Globus pallidus (tissue), 1 donor: ENCODE data around the gene ARID4B.
"Not testable (repeated sequence)": the region's sequence is repeated elsewhere in the genome, so short reads cannot be mapped to it uniquely, and the experiment has no call there.

ENCODE experiments used
- DNase-seq: peaks from one replicate; pipeline ENCODE4 v3.0.0-alpha.2; 2015; ENCODE audit warnings: low spot score

The ARID4B gene

GRCh38 chr1:235327559-235328270, at the start of gene ARID4B:
Gene ARID4B (minus strand): TSS chr1:235328179. CDS start chr1:235326919, 1,260 bp downstream.
- DNase-seq: no peak

DNA sequence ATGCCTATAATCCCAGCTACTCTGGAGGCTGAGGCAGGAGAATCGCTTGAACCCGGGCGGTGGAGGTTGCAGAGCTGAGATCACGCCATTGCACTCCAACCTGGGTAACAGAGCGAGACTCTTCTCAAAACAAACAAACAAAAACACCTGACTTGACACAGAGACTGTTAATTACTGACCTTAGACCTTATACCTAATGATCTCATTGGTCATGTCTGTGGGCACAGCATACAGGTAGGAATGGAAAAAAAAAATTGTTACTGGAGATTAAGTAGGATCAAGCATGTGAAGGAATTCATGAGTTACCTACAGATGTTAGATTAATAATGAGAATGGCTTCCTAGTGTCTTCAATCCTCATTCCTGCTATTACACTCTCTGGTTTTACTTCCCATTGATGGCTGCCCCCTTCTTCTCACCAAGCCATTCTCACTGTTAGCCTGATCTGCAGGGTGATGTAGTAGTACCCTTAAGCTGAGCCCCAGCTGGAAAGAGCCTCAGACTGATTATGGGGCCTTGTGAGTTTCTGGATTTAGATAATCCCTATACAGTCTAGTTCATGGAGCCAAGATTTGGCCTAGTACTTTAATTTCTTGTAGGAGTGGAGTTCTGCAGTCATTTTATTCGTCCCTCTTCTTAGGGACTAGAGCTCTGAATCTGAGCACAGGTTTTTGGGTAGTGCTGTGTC, 48.1 kb upstream of the ARID4B start:
- no peak for DNase-seq

- no peak for DNase-seq
Observed at GRCh38 chr1:235369802-235370201, 41.8 kb upstream of the ARID4B start.

DNA sequence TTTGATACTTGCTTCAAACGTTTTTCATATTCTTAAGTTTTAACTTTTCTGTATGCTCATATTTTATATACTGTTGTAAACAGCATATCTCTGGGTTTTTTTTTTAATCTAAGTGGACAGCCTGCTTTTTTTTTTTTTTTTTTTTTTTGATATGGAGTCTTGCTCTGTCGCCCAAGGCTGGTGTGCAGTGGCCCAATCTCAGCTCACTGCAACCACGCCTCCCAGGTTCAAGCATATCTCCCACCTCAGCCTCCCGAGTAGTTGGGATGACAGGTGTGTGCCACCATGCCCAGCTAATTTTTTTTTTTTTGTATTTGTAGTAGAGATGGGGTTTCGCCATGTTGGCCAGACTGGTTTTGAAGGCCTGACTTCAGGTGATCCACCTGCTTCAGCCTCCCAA, 40.4 kb upstream of the ARID4B start:
- DNase-seq: no peak

DNA sequence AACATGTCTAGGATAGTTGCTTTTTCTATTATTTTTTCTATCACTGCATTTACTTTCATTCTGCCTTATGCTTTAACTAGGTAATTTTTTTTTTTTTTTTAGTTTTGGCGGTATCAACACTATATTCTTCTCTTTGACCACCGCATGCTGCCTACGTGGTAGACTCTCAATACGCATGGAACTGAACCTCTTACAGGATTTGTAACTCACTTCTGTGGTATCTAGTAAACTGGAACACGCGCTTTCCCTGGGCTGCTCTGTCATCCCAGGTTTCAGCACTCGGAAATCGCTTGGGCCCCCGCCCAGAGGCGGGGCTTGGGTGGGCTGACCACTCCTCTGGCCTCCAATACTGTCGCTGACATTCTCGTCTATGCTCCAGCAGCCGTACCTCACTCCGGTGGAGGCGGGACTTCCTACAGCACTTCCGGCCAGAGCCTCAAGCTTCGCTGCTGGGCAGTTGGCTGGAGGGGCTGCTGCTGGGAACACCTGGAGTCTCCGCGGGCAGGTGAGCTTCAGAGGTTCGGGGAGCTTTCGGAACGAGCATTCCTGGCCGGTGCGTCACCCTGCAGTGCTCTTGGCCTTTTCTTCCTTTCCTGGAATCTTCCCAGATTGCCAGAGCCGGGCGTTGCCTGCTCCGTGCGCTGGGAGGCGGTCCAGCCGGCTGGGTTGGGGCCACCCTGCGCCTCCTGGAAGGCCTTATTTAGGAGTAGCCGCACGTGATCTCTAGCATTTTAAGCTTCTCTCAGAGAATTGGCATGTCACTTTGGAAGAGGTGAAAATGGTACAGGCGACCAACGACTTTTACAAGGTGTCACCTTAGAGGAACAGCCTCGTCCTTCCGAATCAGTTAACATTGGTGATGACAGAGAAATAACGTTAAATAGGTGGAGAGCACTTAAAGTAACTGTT, 39.3 kb upstream of the ARID4B start, which contains the start of gene TBCE:
Gene TBCE (plus strand): TSS at position 428 of the 909 bp plus-strand sequence. CDS start 12,623 bp downstream, outside the sequence.
- peak; percentile 96 for DNase-seq

DNA sequence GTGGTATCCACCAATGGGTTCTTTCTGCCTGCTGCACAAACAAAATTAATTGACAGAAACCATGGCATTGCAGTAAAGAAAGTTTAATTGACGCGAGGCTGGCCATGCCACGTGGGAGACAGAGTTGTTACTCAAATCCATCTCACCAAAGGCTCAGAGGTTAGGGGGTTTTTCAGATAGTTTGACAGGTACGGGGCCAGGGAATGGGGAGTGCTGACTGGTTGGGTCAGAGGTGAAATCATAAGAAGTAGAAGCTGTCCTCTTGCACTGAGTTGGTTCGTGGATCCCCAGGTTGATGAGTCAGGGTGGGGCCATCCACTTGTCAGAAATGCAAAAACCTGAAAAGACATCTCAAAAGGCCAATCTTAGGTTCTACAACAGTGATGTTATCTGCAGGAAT, 38.3 kb upstream of the ARID4B start:
- DNase-seq: no peak

GRCh38 chr1:235364189-235364588, 36.2 kb upstream of the ARID4B start:
- DNase-seq: not testable (repeated sequence)

GRCh38 chr1:235358899-235359298, 30.9 kb upstream of the ARID4B start:
- no peak for DNase-seq

GRCh38 chr1:235357485-235358373, 29.8 kb upstream of the ARID4B start:
- no peak for DNase-seq

DNA sequence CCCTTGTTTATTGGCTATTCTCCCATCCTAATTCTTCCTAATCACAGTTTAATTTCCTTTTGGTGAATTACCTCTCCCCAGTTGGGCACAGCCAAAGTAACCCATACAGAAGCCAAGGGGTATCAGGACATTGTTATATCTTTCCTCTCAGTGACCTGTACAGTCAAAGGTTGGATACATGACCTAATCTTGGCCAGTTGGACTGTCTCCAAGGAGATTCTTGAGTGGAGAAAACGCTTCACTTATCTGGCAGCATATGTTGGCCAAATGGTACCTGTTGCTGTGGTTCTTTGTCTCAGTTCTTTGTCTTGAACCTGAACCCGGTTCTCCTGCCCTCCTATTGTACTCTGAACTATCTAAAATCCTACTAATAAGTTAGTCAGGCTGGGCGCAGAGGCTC, 23.9 kb upstream of the ARID4B start:
- DNase-seq: no peak

GRCh38 chr1:235351441-235351840, 23.5 kb upstream of the ARID4B start:
- no peak for DNase-seq

DNA sequence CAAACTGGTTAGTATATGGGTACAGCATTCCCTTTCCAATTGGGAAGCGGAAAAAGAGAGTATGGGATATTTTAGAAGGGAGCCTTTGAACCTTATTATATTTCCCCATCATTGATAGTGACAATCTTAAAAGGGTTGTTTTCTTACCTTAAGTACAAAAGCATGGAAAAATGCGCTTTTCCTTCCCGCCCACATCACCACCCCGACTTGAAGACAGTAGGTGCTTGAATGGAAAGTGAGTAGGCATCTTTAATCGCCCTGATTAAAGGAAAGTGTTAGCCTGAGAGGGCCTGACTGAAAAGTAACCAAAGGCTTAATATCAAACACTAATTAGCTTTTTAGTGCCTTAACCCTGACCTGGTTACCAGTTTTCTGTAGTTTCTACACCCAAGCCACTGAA, 15.7 kb upstream of the ARID4B start:
- DNase-seq: no peak

- DNase-seq: no peak
Observed at GRCh38 chr1:235342471-235342870, 14.5 kb upstream of the ARID4B start.

DNA sequence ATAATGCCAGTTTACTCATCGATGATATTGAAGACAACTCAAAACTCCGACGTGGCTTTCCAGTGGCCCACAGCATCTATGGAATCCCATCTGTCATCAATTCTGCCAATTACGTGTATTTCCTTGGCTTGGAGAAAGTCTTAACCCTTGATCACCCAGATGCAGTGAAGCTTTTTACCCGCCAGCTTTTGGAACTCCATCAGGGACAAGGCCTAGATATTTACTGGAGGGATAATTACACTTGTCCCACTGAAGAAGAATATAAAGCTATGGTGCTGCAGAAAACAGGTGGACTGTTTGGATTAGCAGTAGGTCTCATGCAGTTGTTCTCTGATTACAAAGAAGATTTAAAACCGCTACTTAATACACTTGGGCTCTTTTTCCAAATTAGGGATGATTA, 14.1 kb upstream of the ARID4B start:
- DNase-seq: no peak

- DNase-seq: no peak
Observed at GRCh38 chr1:235341334-235341733, 13.4 kb upstream of the ARID4B start.

- DNase-seq: no peak
Observed at GRCh38 chr1:235339746-235340145, 11.8 kb upstream of the ARID4B start.

DNA sequence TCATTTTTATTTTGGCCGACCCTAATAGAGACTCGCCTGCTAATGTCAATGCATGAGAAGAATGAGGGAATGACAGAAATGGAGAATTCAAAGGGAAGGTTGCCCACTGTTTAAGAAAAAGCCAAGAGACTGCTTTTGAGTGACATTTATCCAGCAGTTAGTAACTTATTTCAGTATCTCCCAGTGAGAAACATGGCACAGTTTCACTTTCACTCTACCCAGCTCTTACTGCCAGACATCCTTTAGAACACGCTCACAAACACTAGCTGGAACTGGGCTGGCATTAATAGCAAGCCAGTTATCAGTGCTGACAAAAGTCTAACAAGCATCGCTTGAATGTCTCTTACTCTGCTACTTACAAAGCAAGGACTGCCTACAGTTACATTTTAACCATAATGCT, 8.9 kb upstream of the ARID4B start:
- no peak for DNase-seq

- DNase-seq: no peak
Observed at GRCh38 chr1:235331401-235331800, 3.4 kb upstream of the ARID4B start.

- no peak for DNase-seq
Observed at GRCh38 chr1:235330918-235331285, 2.9 kb upstream of the ARID4B start.

- no peak for DNase-seq
Observed at GRCh38 chr1:235329139-235329902, 1.3 kb upstream of the ARID4B start.
